Panc1 (cell line): ENCODE results near the gene FYTTD1. TPM values are rescaled to one million over a fixed set of nuclear protein-coding genes. Genes with fewer than 3 reads are reported as not detected.
"Not testable (repeated sequence)": the region's sequence is repeated elsewhere in the genome, so short reads cannot be mapped to it uniquely, and the experiment has no call there.

Experiments used
- ATAC-seq: fragments of 200-7000 bp; cut with Tn5 transposase; 2 replicates; pipeline ENCODE4 v1.9.1; 2020; ENCODE audit warnings: mild to moderate bottlenecking, moderate library complexity
- BruUV-seq: library from RNA; stranded (reverse); fragments of 400-500 nt; replicated peaks from 2 replicates; lab custom pipeline; 2021; lab: Mats Ljungman, UMichigan
- CTCF ChIA-PET: fragments of 300-600 bp; sonication (Branson Sonifier 250); formaldehyde crosslinking; loops from one replicate; lab custom pipeline; 2022; ENCODE audit warnings: antibody characterized with exemption; lab: Charles Lee
- POLR2A ChIA-PET: fragments of 300-600 bp; sonication (Branson Sonifier 250); formaldehyde crosslinking; loops from one replicate; lab custom pipeline; 2022; ENCODE audit warnings: antibody characterized with exemption; lab: Charles Lee
- DNase-seq: peaks from one replicate; pipeline ENCODE4 v3.0.0-alpha.2; 2010; ENCODE audit warnings: low read depth, low spot score
- H3K27ac ChIP-seq: 2 replicates; pipeline ENCODE4 v1.5.1; 2011; ENCODE audit warnings: mild to moderate bottlenecking, low read length, inconsistent platforms
- H3K27me3 ChIP-seq: fragments of 200-500 bp; sonication (Bioruptor generic); 2 replicates; pipeline ENCODE4 v1.6.0; 2014; ENCODE audit warnings: low read length, inconsistent platforms; ENCODE audit not compliant: control insufficient read depth, insufficient read depth
- H3K36me3 ChIP-seq: fragments of 200-500 bp; sonication (Bioruptor generic); 2 replicates; pipeline ENCODE4 v1.5.1; 2014; ENCODE audit warnings: inconsistent platforms, mild to moderate bottlenecking, low read length, moderate library complexity; ENCODE audit not compliant: control insufficient read depth, insufficient read depth
- H3K4me1 ChIP-seq: 2 replicates; pipeline ENCODE4 v1.5.1; 2011; ENCODE audit warnings: inconsistent platforms, mild to moderate bottlenecking, low read length, moderate library complexity; ENCODE audit not compliant: control insufficient read depth, insufficient read depth
- H3K4me3 ChIP-seq, 2 experiments: 2 replicates each; pipeline ENCODE4 v1.5.1; 2011 to 2012; ENCODE audit warnings: low read depth in 2 of 2, low read length in 2 of 2, mild to moderate bottlenecking in 2 of 2, inconsistent platforms in 1 of 2, moderate library complexity in 1 of 2
- H3K9me3 ChIP-seq: fragments of 200-500 bp; sonication (Bioruptor generic); 2 replicates; pipeline ENCODE4 v1.5.1; 2014; ENCODE audit warnings: low read depth, mild to moderate bottlenecking, inconsistent platforms, low read length, moderate library complexity; ENCODE audit not compliant: control insufficient read depth, insufficient read depth
- CTCF ChIP-seq: fragments of 450-650 bp; IDR thresholded peaks from 2 replicates; pipeline ENCODE4 v1.5.1; 2017; ENCODE audit warnings: mild to moderate bottlenecking
- POLR2AphosphoS5 ChIP-seq: IDR thresholded peaks from 2 replicates; pipeline ENCODE4 v1.6.1; 2012; ENCODE audit warnings: mild to moderate bottlenecking, low read depth, low read length, moderate library complexity
- REST ChIP-seq, 2 experiments: IDR thresholded peaks; 2 replicates each; pipeline ENCODE4 v1.6.1; 2011 to 2012; ENCODE audit warnings: low read depth in 2 of 2, control low read depth in 1 of 2, low read length in 1 of 2, mild to moderate bottlenecking in 1 of 2, moderate library complexity in 1 of 2; ENCODE audit not compliant: insufficient read depth in 1 of 2
- in situ Hi-C: cut with HindIII; loops from 2 replicates; pipeline ENCODE4 v1.10.0; 2016; ENCODE audit warnings: low sequenced_read_pairs, low pct_unique_long_range_greater_than_20kb
- intact Hi-C: fragments of 100-400 bp; cut with micrococcal nuclease; formaldehyde crosslinking; loops from one replicate; pipeline ENCODE4 v1.10.0; 2022; ENCODE audit not compliant: unreplicated experiment
- total RNA-seq: library from RNA; stranded (reverse); gene quantifications from one replicate; pipeline ENCODE4 v1.2.1, GENCODE V29; 2021; ENCODE audit not compliant: unreplicated experiment

FYTTD1 gene
- total RNA-seq, 1 experiment from 2014 or later, result 77.8 TPM

- Histone ChIP-seq H3K4me3 (no peak overlapping the region), H3K9me3 (no peaks in the 10 kb centered on the region), H3K4me1 (peaks cover 7% of the 10 kb centered on the region; the same call in 1 of the 2 replicates), H3K27me3 (no peaks in the 10 kb centered on the region), H3K27ac (no peak overlapping the region), H3K36me3 (no peaks in the 10 kb centered on the region)
- DNase-seq (no peak), ATAC-seq (no peak)
- TF ChIP-seq REST (IDR thresholded peaks at IDR 0.05; ENCODE audit: insufficient read depth in 1 of 2, low read depth in 2 of 2, low read length in 1 of 2) (no peak), POLR2AphosphoS5 (no peak), CTCF (no peak)
- no TSS peak for BruUV-seq
- ChIA-PET CTCF (interaction anchor here (0.6 kb wide), 1 partner anchor 11 kb away, joined by 7 read pairs; no protein-coding TSS in a partner anchor), POLR2A (interaction anchor here (0.6 to 0.7 kb wide), 2 partner anchors 18 to 19 kb away, joined by 3 to 6 read pairs; no protein-coding TSS in a partner anchor)
- intact Hi-C loops, result no loop called here
- in situ Hi-C loops, result loop anchor here (10.0 kb wide), 1 partner anchor 135 kb away; no protein-coding TSS in a partner anchor
Measured at GRCh38 chr3:197730200-197730599, 19.5 kb upstream of the FYTTD1 start.

GRCh38 chr3:197730770-197731169 is 18.9 kb upstream of the FYTTD1 start:
- ChIA-PET POLR2A (interaction anchor here (0.6 kb wide), 1 partner anchor 19 kb away, joined by 3 read pairs; no protein-coding TSS in a partner anchor), CTCF (interaction anchor here (0.6 kb wide), 1 partner anchor 11 kb away, joined by 7 read pairs; no protein-coding TSS in a partner anchor)
- H3K4me3 ChIP-seq, intact Hi-C loops, H3K27ac ChIP-seq, ATAC-seq, DNase-seq, H3K36me3 ChIP-seq, BruUV-seq, H3K27me3 ChIP-seq, H3K9me3 ChIP-seq: not testable (repeated sequence)
- peaks cover 13% of the 10 kb centered on the region; the same call in 1 of the 2 replicates for H3K4me1 ChIP-seq
- in situ Hi-C loops, result loop anchor here (10.0 kb wide), 1 partner anchor 136 kb away; no protein-coding TSS in a partner anchor

GRCh38 chr3:197731483-197731882 is 18.2 kb upstream of the FYTTD1 start:
- ATAC-seq, intact Hi-C loops, H3K9me3 ChIP-seq, CTCF ChIA-PET, H3K27me3 ChIP-seq, BruUV-seq, DNase-seq, H3K4me3 ChIP-seq, POLR2A ChIA-PET, H3K27ac ChIP-seq, H3K36me3 ChIP-seq: not testable (repeated sequence)
- peaks cover 13% of the 10 kb centered on the region; the same call in 1 of the 2 replicates for H3K4me1 ChIP-seq
- in situ Hi-C loops, result loop anchor here (10.0 kb wide), 1 partner anchor 137 kb away; no protein-coding TSS in a partner anchor
